MM.1S (cell line): ENCODE results near the gene CATSPERZ.

ENCODE experiments used
- CTCF ChIP-seq: fragments of 300-600 bp; sonication (generic); IDR thresholded peaks from 2 replicates; pipeline ENCODE4 v1.5.1; 2016; ENCODE audit warnings: antibody characterized with exemption, low read length, mixed read lengths
- EZH2 ChIP-seq: fragments of 300-600 bp; sonication (generic); optimal IDR thresholded peaks from 2 replicates; pipeline ENCODE3; 2017; ENCODE audit warnings: low read depth, mild to moderate bottlenecking, antibody characterized with exemption, low read length, mixed read lengths
- EZH2phosphoT487 ChIP-seq: fragments of 300-600 bp; sonication (generic); IDR thresholded peaks from 2 replicates; pipeline ENCODE4 v1.6.1; 2018; ENCODE audit warnings: antibody characterized with exemption, low read length

GRCh38 chr11:64256300-64256699 lies 43.9 kb upstream of the CATSPERZ start:
- TF ChIP-seq EZH2phosphoT487 (no peak), CTCF (no peak), EZH2 (no peak)
